ENCODE measurements around the gene PDE4D.

DNA sequence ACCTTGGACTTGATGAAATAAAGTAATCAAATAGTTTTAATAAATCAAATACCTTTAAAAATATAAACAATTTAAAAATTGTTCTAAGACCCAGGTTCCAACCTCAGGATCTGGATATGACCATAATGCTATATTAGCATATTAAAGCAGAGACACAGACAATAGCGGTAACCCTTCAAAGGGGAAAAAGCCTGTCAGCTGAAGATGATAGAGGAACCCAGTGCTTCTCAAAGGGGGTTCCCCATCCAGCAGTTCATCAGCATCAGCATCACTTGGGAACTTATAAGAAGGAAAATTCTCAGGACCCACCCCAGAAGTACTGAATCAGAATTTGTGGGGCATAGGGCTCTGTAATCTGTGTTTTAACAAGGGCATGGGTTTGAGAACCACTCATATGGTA is 791.1 kb downstream of the PDE4D start:
- TF ChIP-seq ZNF274 (IDR thresholded peaks at IDR 0.05; ENCODE audit: low read depth, low read length) (no peak), YY1 (IDR thresholded peaks at IDR 0.05; ENCODE audit: insufficient read depth, insufficient read length) (no peak)

Measured in NT2/D1 (cell line).